ENCODE results near the gene OGFR.

Gene OGFR

GRCh38 chr20:62772103-62772611, 32.5 kb upstream of the OGFR start:
- TF ChIP-seq JUND (IDR thresholded peaks at IDR 0.05; ENCODE audit: low read depth), result no peak
- in situ Hi-C loops (cut with HindIII; ENCODE audit: low pct_unique_long_range_greater_than_20kb, low sequenced_read_pairs), result no loop called here
- DNase-seq (ENCODE audit: low read depth in 1 of 2, low spot score in 1 of 2), result no peak

DNA sequence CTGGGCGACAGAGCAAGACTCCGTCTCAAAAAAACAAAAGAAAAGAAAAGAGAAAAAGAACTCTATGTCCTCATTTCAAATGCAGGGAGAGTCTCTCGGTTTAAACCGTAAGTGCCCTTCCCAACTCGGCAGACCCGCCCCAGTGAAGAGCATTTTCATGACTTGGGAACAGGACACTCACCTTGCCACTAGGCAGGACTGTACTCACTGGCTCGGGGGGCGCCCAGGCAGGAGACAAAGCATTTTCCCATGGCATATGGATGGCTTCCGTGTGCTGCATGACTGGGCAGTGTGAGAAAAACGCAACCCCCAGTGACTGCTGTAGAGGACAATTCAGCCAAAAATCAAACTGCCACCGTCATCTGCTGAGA, 32.0 kb upstream of the OGFR start:
- DNase-seq (ENCODE audit: low read depth in 1 of 2, low spot score in 1 of 2), result no peak
- in situ Hi-C loops (cut with HindIII; ENCODE audit: low pct_unique_long_range_greater_than_20kb, low sequenced_read_pairs), result no loop called here
- TF ChIP-seq JUND (IDR thresholded peaks at IDR 0.05; ENCODE audit: low read depth), result no peak

DNA sequence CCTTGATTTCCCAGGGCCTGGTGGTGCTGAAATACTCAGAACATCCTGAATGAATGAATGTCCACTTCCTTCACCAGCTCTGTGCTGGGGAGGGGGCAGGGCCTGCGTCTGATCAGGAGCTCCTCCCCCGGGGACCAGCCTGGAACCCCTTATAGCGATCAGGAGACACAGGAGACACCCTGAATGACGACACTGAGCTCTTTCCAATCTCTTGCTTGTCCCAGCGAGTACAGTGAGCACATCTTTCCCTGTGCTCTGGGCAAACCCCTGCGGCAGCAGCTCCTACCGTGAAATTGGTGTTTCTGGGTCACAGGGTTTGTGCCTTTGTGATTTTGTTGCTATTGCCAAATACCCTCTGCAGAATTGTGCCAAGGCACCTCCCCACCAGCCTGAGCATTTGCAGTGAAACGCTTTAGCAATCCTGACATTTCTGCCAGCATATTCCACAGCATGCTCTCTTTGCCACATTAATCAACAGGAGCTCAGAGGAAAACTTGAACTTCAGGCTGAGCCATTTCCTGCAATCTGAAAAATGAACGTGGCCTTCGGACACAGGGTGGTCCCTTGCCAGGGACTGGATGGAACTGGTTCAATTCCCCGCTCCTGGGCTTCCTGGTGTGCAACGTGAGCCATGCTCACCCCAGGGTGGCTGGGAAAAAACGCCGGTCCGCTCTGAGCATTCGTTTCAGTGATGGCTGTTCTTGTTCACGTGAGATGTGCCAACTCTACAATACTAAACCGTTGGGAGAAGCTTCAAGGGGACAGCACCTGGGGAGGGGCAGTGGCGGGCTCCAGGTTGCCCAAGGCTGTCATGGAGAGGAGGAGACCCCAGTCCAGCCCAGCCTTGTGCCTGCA, 31.4 kb upstream of the OGFR start:
- peak in 1 of 2 experiments; percentile 66 for DNase-seq (ENCODE audit: low read depth in 1 of 2, low spot score in 1 of 2)
- no peak for TF ChIP-seq JUND (IDR thresholded peaks at IDR 0.05; ENCODE audit: low read depth)
- in situ Hi-C loops (cut with HindIII; ENCODE audit: low pct_unique_long_range_greater_than_20kb, low sequenced_read_pairs), result no loop called here

DNA sequence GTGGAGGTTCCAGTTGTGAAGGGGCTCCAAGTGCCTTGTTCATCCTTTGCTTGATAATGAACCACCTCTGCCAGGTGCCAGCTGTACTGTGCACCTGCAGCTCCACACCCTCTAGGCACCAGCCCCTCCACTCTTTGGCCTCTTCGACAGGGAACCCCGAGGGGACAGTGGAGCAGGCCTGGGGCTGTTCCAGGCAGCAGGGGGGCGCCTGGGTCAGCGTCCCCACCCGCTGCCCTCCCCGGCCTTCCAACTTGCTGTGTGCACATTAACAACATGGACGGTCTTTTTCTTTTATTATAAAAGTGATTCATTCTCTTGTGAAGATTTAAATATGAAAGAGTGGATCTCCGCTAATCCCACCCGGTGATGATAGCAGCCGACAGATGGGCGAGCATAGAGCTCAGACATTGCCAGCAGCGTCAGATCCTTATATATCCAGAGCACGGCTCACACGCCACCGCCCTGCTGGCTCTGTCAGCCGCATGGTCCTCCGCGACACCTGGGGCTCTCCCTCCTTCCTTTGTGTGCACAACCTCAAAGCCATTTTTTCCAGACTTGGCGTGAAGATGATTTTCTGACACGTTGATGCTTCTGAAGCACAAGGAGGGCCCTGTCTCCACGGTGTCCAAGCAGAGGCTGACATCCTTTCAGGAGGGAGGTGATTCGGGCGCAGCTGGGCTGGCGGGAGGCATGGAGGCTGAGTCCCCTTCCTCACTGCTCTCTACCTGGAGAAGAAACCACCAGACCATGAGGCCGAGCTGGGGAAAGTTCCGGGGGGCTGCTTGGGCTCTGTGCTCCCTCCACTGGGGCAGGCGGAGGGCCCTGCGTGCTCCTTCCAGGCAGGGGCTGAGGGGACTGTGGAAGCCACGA, 30.6 kb upstream of the OGFR start:
- no peak for TF ChIP-seq JUND (IDR thresholded peaks at IDR 0.05; ENCODE audit: low read depth)
- in situ Hi-C loops (cut with HindIII; ENCODE audit: low pct_unique_long_range_greater_than_20kb, low sequenced_read_pairs), result no loop called here
- DNase-seq (ENCODE audit: low read depth in 1 of 2, low spot score in 1 of 2), result no peak

GRCh38 chr20:62774762-62775161, 29.9 kb upstream of the OGFR start:
- TF ChIP-seq JUND (IDR thresholded peaks at IDR 0.05; ENCODE audit: low read depth), result no peak
- no peak for DNase-seq (ENCODE audit: low read depth in 1 of 2, low spot score in 1 of 2)
- in situ Hi-C loops (cut with HindIII; ENCODE audit: low pct_unique_long_range_greater_than_20kb, low sequenced_read_pairs), result no loop called here

DNA sequence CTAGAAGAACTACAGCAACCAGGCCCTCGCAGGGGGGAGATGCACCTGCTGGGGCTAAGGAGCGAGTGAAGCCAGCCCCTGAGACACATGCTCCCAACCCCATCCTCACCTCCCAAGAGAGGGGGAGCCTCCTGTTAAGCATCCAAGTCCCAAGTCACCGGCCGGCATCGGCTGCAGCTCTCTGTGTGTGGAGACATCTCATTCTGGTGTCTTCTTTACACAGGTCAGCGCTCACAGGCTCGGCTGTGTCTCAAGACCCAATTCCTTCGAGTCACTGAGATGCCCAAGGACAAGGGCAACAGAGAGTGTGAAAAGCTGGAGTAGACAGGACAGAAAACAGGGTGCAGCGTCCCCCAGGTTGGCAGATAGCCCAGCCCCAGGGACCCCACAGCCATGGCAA, 29.4 kb upstream of the OGFR start:
- no peak for DNase-seq (ENCODE audit: low read depth in 1 of 2, low spot score in 1 of 2)
- no peak for TF ChIP-seq JUND (IDR thresholded peaks at IDR 0.05; ENCODE audit: low read depth)
- in situ Hi-C loops (cut with HindIII; ENCODE audit: low pct_unique_long_range_greater_than_20kb, low sequenced_read_pairs), result no loop called here

DNA sequence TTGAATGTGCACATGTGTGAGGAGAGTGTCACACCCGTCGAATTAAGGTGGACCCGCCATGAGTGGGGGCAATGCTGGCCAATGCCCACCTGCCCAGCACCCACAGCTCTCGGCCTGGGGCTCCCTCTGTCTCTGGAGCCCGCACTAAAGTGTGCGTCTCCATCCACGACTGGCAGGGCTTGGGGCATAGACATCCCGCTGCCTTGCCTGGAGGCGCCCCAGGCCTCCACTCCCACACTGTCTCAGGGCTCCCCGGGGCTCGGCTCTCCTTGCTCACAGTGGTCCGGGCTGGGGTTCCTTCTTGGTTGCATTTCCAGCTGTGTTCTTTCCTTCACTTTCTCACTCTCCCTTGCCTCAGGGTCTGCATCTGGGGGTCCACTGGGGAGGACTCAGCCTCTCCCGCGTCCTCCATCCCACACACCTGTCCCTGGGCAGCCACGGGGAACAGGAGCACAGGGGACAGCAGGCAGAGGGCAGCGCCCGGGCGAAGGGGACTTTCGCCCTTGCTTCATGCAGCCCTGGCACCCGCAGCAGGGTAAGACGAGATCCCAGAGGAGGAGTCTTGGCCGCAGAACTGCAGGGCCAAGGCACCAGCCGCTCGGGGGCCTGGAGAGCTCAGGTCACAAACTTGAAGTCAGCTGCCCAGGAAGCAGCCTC, 28.5 kb upstream of the OGFR start:
- in situ Hi-C loops (cut with HindIII; ENCODE audit: low pct_unique_long_range_greater_than_20kb, low sequenced_read_pairs), result no loop called here
- DNase-seq (ENCODE audit: low read depth in 1 of 2, low spot score in 1 of 2), result no peak
- no peak for TF ChIP-seq JUND (IDR thresholded peaks at IDR 0.05; ENCODE audit: low read depth)

DNA sequence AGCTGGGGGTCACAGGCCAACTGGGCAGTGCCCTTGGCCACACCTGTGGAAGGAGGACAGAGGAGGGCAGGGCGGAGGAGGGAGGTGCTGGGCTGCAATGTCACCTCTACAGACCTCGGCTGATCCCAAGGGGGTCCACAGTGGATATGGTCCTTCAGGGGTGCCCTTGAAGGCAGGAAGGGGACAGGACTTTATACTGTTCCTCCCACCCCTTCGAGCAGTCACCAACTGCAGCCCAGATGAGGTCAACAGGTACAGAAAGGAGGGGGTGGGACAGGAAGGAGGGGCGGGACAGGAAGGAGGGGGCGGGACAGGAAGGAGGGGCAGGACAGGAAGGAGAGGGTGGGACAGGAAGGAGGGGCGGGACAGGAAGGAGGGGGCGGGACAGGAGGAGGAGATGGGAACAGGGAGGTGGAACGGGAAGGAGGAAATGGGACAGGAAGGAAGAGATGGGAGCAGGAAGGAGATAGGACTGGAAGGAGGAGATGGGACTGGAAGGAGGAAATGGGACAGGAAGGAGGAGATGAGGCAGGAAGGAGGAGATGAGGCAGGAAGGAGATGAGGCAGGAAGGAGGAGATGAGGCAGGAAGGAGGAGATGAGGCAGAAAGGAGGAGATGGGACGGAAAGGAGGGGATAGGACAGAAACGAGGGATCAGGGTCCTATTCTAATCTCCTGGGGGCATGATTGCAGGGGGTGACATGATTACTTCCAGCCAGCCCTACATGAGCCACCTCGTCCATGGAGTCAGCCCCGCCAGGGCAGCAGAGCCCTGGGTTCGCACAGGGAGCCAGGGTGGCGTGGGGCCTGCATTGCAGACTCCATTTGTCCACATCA, 27.7 kb upstream of the OGFR start:
- DNase-seq (ENCODE audit: low read depth in 1 of 2, low spot score in 1 of 2), result peak; percentile 64 to 92
- in situ Hi-C loops (cut with HindIII; ENCODE audit: low pct_unique_long_range_greater_than_20kb, low sequenced_read_pairs), result no loop called here
- TF ChIP-seq JUND (IDR thresholded peaks at IDR 0.05; ENCODE audit: low read depth), result no peak

DNA sequence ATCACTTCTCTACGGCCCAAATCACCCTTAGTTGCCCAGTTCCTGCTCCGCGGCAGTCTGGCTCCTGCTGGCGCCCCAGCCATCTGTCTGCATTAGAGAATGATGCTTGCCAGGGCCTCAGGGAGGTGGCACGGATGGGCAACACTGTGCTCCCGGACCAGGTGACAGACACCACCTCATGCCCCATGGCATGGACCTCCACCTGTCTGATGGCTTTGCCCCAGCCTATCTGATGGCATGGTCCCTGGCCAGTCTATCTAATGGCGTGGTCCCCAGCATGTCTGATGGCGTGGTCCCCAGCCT, 27.2 kb upstream of the OGFR start:
- no peak for TF ChIP-seq JUND (IDR thresholded peaks at IDR 0.05; ENCODE audit: low read depth)
- no peak for DNase-seq (ENCODE audit: low read depth in 1 of 2, low spot score in 1 of 2)
- in situ Hi-C loops (cut with HindIII; ENCODE audit: low pct_unique_long_range_greater_than_20kb, low sequenced_read_pairs), result no loop called here

DNA sequence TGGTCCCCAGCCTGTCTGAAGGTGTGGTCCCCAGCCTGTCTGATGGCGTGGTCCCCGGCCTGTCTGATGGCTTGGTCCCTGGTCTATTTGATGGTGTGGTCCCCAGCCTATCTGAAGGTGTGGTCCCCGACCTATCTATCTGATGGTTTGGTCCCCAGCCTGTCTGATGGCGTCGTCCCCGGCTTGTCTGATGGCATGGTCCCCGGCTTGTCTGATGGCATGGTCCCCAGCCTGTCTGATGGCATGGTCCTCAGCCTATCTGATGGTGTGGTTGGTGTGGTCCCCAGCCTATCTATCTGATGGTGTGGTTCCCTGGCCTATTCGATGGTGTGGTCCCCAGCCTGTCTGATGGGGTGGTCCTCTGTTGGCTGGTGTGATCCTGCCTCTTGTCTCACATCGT, 26.6 kb upstream of the OGFR start:
- DNase-seq (ENCODE audit: low read depth in 1 of 2, low spot score in 1 of 2), result no peak
- in situ Hi-C loops (cut with HindIII; ENCODE audit: low pct_unique_long_range_greater_than_20kb, low sequenced_read_pairs), result no loop called here
- TF ChIP-seq JUND (IDR thresholded peaks at IDR 0.05; ENCODE audit: low read depth), result no peak

DNA sequence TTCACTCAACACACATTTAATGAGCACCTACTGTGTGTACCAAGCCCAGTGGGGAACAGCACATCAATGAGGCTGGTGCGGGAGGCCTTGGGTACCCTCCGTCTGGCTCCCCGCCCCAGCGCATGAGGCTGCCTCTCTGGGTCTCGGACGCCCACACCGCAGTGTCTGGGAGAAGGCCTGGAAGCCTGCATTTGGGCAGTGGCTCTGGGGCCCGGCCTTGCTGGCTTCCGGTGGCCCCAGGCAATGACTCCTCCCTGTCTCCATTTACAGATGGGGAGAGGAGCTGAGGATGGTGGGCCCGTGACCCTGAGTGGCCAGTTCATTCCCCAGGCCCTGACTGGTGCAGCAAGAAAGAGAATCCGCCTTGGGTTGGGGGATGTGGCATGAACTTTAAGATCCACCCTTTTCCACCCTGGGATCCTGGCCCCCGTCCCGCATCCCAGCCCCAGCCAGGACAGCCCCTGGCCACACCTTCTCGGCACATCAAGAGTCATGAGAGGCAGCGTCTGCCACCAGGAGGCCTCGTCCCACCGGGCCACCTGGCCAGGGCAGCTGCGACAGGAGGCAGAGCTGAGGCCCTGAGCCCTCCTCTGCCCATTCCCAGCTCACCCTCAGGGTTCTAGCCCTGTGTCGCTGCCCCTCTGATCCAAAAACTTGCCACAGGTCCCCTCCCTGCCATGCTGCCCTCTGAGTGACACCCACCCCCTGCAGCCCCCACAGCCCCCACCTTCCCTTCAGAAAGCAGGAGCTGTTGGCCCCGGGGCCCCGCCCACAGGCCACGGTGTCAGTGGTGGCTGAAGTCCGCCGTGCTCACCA, 25.8 kb upstream of the OGFR start:
- DNase-seq (ENCODE audit: low read depth in 1 of 2, low spot score in 1 of 2), result no peak
- no peak for TF ChIP-seq JUND (IDR thresholded peaks at IDR 0.05; ENCODE audit: low read depth)
- in situ Hi-C loops (cut with HindIII; ENCODE audit: low pct_unique_long_range_greater_than_20kb, low sequenced_read_pairs), result no loop called here

Data from T47D (cell line).